Immature natural killer cell (primary cell): Measurements from ENCODE around the gene SPG7. TPM values are rescaled to one million over a fixed set of nuclear protein-coding genes. Genes with fewer than 3 reads are reported as not detected.

ENCODE experiments used
- DNase-seq, 3 donors: peaks; one replicate each; pipeline ENCODE4 v3.0.0; 2022; ENCODE audit warnings: mixed read lengths in 1 of 3
- H3K27ac Mint-ChIP-seq, 6 donors: one replicate each; pipeline ENCODE4 v1.8.0; 2020; ENCODE audit warnings: mixed read lengths in 6 of 6, mild to moderate bottlenecking in 5 of 6, inconsistent platforms in 4 of 6, moderate library complexity in 3 of 6
- H3K27me3 Mint-ChIP-seq, 3 donors: one replicate each; pipeline ENCODE4 v1.8.0; 2020 to 2021; ENCODE audit warnings: low read depth in 3 of 3, mild to moderate bottlenecking in 3 of 3, mixed read lengths in 3 of 3, moderate library complexity in 3 of 3, inconsistent platforms in 1 of 3
- H3K36me3 Mint-ChIP-seq, 3 donors: one replicate each; pipeline ENCODE4 v1.8.0; 2020; ENCODE audit warnings: mixed read lengths in 3 of 3, inconsistent platforms in 2 of 3, mild to moderate bottlenecking in 2 of 3
- H3K4me1 Mint-ChIP-seq, 2 donors: one replicate each; pipeline ENCODE4 v1.8.0; 2020; ENCODE audit warnings: inconsistent platforms in 2 of 2, mild to moderate bottlenecking in 2 of 2, mixed read lengths in 2 of 2, moderate library complexity in 1 of 2
- H3K4me3 Mint-ChIP-seq, 5 donors: one replicate each; pipeline ENCODE4 v1.8.0; 2020; ENCODE audit warnings: mild to moderate bottlenecking in 5 of 5, mixed read lengths in 5 of 5, inconsistent platforms in 3 of 5, moderate library complexity in 3 of 5
- H3K9me3 Mint-ChIP-seq, 6 donors: one replicate each; pipeline ENCODE4 v1.8.0; 2020; ENCODE audit warnings: mild to moderate bottlenecking in 6 of 6, mixed read lengths in 6 of 6, inconsistent platforms in 4 of 6, moderate library complexity in 3 of 6
- polyA plus RNA-seq, 3 donors: library from polyadenylated mRNA; unstranded; fragments of 300-500 nt; fragmentation: Illumina TruSeq; gene quantifications; one replicate each; pipeline ENCODE4 v1.2.3, GENCODE V29; 2021

Gene SPG7
- polyA plus RNA-seq, 3 donors from 2014 or later = 39.7 to 48.4 (median 41.0) TPM

DNA sequence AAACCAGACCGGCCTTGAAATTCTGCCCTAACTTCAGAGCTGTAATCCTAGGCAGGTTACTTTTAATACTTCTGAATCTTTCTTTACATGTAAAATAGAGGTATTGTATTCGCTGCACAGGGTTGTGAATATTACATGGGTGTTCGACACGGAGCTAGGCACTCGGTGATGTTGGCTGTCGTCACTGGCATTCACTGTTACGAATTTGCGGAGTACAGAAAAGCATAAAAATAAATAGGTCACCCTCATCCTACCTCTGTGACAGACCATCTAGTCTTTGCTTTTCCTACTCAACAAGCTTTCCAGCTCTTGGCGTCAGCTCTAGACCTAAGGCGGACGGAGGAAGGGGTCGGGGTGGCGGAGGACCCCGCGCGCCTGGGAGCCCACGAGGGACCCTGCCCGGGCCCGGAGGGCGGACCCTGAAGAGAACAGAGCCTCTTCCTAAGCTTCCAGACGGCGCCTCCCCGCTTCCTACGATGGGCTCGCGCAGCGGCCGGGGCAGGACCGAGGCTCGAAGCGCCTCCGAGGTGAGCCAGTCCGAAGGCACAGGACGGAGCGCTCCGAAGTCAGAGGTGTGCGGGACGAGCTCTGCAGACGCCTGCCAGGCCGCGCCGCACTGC is 879 bp upstream of the SPG7 start:
- Mint-ChIP-seq H3K27me3 (peaks cover 2 to 16% (median 8%) of the 10 kb centered on the region in 3 donors), H3K4me1 (peaks cover 40 to 47% of the 10 kb centered on the region in 2 donors), H3K4me3 (peak overlapping the region; percentile 76 to 86 (median 85)), H3K27ac (peak overlapping the region; percentile 84 to 95 (median 92)), H3K36me3 (peaks cover 0 to 5% (median 0%) of the 10 kb centered on the region in 3 donors), H3K9me3 (no peaks in the 10 kb centered on the region)
- peak in 1 of 3 donors; percentile 32 for DNase-seq

DNA sequence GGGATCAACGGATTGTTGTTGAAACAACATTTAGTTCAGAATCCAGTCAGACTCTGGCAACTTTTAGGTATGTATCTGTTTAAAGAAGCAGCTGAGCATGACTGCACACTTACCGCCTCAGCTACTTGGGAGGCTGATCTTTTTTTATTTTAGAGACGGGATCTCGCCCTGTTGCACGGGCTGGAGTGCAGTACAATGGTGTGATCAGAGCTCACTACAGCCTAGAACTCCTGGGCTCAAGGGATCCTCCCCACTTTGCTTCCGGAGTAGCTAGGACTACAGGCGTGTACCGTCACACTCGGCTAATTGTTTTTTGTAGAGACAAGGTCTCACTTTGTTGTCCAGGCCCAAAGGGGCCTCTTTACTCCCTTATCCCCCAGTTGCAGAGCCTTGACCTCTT is 2.3 kb downstream of the SPG7 start:
- H3K9me3 Mint-ChIP-seq = no peaks in the 10 kb centered on the region
- peak overlapping the region in 1 of 6 donors; percentile 45 for H3K27ac Mint-ChIP-seq
- DNase-seq = no peak
- H3K36me3 Mint-ChIP-seq = peaks cover 6 to 10% (median 6%) of the 10 kb centered on the region in 3 donors
- peak overlapping the region in 3 of 5 donors; percentile 67 to 92 (median 92) for H3K4me3 Mint-ChIP-seq
- H3K4me1 Mint-ChIP-seq = peaks cover 29 to 38% of the 10 kb centered on the region in 2 donors
- peaks cover 0 to 15% (median 11%) of the 10 kb centered on the region in 3 donors for H3K27me3 Mint-ChIP-seq

DNA sequence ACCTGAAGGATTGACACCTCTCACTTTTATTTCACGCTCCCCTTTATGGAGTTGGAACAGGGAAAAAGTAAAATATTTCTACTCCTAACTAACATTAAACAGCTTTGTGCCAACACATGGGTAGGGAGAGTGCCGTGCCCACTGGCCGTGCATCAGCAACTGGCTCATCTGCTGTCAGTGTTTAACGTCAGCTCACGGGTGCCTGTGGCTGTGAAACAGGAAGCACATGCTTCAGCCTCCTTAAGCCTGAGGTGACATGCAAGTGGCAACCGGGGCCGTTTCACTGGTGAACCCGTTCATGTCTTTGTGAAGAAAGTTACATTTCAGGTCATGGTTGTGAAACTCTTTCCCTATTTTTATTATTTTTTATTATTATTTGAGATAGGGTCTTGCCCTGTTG is 3.2 kb downstream of the SPG7 start:
- Mint-ChIP-seq H3K36me3 (peaks cover 6 to 10% (median 6%) of the 10 kb centered on the region in 3 donors), H3K27ac (peak overlapping the region in 5 of 6 donors; percentile 23 to 83 (median 73)), H3K27me3 (peaks cover 0 to 11% (median 10%) of the 10 kb centered on the region in 3 donors), H3K4me1 (peaks cover 20 to 30% of the 10 kb centered on the region in 2 donors), H3K9me3 (no peaks in the 10 kb centered on the region), H3K4me3 (peak overlapping the region in 2 of 5 donors; percentile 23 to 53)
- DNase-seq = peak; percentile 22 to 38 (median 31)

DNA sequence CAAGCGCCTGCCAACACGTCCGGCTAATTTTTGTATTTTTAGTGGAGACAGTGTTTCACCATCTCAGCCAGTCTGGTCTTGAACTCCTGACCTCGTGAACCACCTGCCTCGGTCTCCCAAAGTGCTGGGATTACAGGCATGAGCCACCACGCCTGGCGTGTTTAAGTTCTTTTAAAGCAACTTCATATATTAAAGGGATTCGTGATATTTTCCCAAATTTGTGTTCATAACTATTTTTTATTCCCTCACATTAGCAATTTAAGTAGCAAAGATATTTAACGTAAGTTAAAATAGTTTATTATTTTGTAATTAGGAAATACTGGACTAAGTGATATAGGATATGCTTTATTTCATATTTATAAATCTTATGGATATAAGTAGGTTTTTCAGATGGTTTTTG is 4.2 kb downstream of the SPG7 start:
- no peak for DNase-seq
- H3K9me3 Mint-ChIP-seq = no peaks in the 10 kb centered on the region
- peaks cover 13 to 19% of the 10 kb centered on the region in 2 donors for H3K4me1 Mint-ChIP-seq
- H3K4me3 Mint-ChIP-seq = no peak overlapping the region
- peaks cover 6 to 11% (median 10%) of the 10 kb centered on the region in 3 donors for H3K36me3 Mint-ChIP-seq
- no peak overlapping the region for H3K27ac Mint-ChIP-seq
- H3K27me3 Mint-ChIP-seq = peaks cover 0 to 5% (median 5%) of the 10 kb centered on the region in 3 donors

DNA sequence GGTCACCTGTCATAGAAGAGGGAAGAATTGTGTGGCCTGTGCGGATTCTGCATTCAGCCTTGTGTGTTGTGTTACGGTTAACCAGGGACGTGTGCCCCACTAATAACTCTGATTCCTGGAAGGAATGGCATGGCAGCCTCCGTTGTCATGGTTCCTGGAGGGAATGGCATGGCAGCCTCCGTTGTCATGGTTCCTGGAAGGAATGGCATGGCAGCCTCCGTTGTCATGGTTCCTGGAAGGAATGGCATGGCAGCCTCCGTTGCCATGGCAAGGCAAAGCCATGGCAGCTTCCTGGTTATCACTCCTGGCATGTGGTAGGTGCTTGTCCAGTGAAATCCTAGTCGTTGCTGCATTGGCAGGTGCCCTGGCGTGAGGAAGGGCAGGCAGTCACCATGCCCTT is 8.9 kb downstream of the SPG7 start:
- Mint-ChIP-seq H3K27me3 (peaks cover 0 to 3% (median 2%) of the 10 kb centered on the region in 3 donors), H3K9me3 (no peaks in the 10 kb centered on the region), H3K4me3 (no peak overlapping the region), H3K36me3 (peaks cover 14 to 21% (median 17%) of the 10 kb centered on the region in 3 donors), H3K4me1 (peaks cover 8 to 9% of the 10 kb centered on the region in 2 donors), H3K27ac (no peak overlapping the region)
- no peak for DNase-seq

DNA sequence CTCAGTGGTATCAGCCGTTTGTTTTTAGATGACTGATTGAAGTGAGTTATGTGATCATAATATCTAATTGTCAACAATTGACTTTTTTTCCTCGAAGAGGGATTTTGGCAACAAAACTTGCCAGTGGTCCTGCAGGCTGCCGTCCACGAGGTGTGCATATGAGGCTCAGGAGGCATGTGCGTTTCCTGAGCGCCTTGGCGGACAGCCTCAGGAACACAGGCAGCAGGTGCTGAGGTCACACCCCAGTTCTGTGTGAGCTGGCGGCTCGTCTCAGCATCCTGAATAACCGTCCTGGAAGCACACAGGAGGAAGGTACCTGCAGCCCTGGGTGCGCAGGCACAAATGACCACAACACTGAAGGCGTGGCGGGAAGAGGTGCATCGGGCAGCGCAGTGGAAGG is 11.7 kb downstream of the SPG7 start:
- no peak overlapping the region for H3K4me3 Mint-ChIP-seq
- peaks cover 12 to 27% (median 12%) of the 10 kb centered on the region in 3 donors for H3K36me3 Mint-ChIP-seq

DNA sequence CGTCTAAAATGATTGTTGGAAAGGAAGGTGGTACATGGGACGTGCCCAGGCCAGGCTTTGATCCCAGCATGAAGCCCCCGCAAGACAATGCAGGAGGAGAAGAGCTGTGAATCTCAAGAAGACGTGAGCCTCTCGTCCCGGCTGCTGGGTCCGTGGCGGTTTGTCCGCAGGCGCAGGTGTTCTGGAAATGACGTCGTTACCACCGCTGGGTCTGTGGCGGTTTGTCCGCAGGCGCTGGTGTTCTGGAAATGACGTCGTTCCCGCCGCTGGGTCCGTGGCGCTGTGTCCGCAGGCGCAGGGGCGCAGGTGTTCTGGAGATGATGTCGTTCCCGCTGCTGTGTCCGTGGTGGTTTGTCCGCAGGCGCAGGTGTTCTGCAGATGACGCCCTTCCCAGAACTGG is 14.1 kb downstream of the SPG7 start:
- Mint-ChIP-seq H3K36me3 (peaks cover 16 to 36% (median 17%) of the 10 kb centered on the region in 3 donors), H3K27me3 (peaks cover 0 to 3% (median 2%) of the 10 kb centered on the region in 3 donors), H3K27ac (no peak overlapping the region), H3K4me3 (no peak overlapping the region), H3K9me3 (no peaks in the 10 kb centered on the region), H3K4me1 (peaks cover 8 to 9% of the 10 kb centered on the region in 2 donors)
- DNase-seq = no peak

More for the DNA sequence above, 11.7 kb downstream of the SPG7 start:
- Mint-ChIP-seq H3K4me1 (peaks cover 8 to 9% of the 10 kb centered on the region in 2 donors), H3K27me3 (peaks cover 0 to 3% (median 2%) of the 10 kb centered on the region in 3 donors), H3K27ac (no peak overlapping the region), H3K9me3 (no peaks in the 10 kb centered on the region)
- no peak for DNase-seq

DNA sequence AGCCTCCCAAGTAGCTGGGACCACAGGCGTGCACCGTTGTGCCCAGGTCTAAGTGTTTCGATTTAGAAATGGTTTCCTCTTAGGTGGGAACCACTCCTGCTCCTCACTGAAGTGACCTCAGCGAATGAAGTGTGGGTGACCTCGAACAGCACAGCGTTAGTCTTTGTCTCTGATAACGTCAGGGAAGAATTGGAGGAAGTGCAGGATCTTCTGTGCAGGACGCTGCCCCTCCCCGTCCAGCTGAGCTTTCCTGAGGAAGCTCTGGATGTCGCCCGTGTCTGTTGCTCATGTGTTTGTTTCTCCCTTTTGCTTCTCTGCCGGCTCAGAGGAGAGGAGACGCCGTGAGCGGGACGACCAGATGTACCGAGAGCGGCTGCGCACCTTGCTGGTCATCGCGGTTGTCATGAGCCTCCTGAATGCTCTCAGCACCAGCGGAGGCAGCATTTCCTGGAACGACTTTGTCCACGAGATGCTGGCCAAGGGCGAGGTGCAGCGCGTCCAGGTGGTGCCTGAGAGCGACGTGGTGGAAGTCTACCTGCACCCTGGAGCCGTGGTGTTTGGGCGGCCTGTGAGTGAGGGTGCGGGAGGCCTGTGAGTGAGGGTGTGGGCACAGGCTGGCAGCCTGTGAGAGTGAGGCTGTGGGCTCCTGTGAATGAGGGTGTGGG is 15.6 kb downstream of the SPG7 start:
- peaks cover 0 to 6% of the 10 kb centered on the region in 2 donors for H3K4me1 Mint-ChIP-seq
- H3K27me3 Mint-ChIP-seq = peaks cover 0 to 3% (median 2%) of the 10 kb centered on the region in 3 donors

DNA sequence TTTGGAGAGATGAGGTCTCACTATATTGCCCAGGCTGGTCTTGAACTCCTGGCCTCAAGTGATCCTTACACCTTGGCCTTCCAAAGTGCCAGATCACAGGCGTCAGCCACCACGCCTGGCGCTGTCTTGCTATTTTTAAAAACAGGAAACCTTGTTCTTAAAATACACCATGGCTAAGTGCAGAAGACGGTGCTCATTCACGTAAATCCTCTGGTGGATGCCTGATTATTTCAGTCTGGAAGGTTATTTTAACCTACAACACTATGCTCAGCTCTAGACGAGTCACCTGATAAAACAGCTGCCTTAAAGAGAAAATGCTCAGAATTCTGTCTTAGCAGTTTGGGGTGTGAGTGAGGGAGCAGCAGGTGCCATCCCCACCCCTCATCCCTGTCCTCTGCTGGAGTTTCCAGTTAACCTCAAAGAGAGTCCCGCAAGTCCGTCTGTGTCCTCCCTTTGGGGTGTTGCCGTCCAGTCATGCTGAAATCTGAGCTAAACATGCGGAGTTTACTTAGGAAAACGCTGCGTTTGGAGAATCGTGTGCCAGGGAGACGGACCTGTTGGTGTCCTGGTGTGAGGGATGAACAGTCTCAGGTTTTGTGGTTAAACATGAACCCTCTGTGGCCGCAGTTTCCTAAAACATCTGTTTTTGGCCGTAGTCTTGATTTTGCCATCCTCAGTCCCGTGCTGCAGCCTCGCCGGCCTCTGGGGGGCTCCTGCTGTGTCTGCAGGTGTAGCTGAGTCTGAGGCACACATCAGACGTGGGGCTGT is 17.1 kb downstream of the SPG7 start:
- Mint-ChIP-seq H3K9me3 (no peaks in the 10 kb centered on the region), H3K27ac (no peak overlapping the region), H3K27me3 (peaks cover 0 to 3% (median 2%) of the 10 kb centered on the region in 3 donors), H3K36me3 (peaks cover 5 to 37% (median 13%) of the 10 kb centered on the region in 3 donors), H3K4me3 (no peak overlapping the region), H3K4me1 (peaks cover 0 to under 1% of the 10 kb centered on the region in 2 donors)
- no peak for DNase-seq

More for the DNA sequence above, 15.6 kb downstream of the SPG7 start:
- no peak overlapping the region for H3K27ac Mint-ChIP-seq
- no peak for DNase-seq
- no peaks in the 10 kb centered on the region for H3K9me3 Mint-ChIP-seq
- peaks cover 5 to 31% (median 10%) of the 10 kb centered on the region in 3 donors for H3K36me3 Mint-ChIP-seq
- H3K4me3 Mint-ChIP-seq = no peak overlapping the region

DNA sequence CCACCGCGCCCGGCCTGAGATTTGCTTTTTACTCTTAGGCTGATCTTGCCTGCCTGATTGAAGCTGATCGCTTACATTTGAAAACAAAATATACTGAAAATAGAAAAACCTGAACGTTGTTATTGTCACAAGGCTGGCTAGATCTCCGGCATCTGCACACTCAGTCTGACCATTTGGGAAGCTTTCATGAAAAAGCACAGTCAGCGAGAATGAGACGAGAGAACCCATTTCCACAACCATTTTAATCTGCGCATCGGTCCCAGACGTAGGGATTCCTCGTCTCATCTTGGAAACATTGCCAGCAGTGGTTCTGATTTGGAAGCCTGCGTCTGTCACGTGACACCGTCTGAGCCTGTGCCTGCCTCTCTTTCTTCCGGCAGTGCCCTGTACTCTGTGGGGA is 20.9 kb downstream of the SPG7 start:
- H3K27me3 Mint-ChIP-seq = peaks cover 0 to 3% (median 0%) of the 10 kb centered on the region in 3 donors
- H3K27ac Mint-ChIP-seq = no peak overlapping the region
- H3K4me3 Mint-ChIP-seq = no peak overlapping the region
- H3K4me1 Mint-ChIP-seq = peaks cover 3% of the 10 kb centered on the region in 2 donors
- H3K9me3 Mint-ChIP-seq = no peaks in the 10 kb centered on the region
- H3K36me3 Mint-ChIP-seq = peaks cover 5 to 35% (median 16%) of the 10 kb centered on the region in 3 donors
- no peak for DNase-seq

DNA sequence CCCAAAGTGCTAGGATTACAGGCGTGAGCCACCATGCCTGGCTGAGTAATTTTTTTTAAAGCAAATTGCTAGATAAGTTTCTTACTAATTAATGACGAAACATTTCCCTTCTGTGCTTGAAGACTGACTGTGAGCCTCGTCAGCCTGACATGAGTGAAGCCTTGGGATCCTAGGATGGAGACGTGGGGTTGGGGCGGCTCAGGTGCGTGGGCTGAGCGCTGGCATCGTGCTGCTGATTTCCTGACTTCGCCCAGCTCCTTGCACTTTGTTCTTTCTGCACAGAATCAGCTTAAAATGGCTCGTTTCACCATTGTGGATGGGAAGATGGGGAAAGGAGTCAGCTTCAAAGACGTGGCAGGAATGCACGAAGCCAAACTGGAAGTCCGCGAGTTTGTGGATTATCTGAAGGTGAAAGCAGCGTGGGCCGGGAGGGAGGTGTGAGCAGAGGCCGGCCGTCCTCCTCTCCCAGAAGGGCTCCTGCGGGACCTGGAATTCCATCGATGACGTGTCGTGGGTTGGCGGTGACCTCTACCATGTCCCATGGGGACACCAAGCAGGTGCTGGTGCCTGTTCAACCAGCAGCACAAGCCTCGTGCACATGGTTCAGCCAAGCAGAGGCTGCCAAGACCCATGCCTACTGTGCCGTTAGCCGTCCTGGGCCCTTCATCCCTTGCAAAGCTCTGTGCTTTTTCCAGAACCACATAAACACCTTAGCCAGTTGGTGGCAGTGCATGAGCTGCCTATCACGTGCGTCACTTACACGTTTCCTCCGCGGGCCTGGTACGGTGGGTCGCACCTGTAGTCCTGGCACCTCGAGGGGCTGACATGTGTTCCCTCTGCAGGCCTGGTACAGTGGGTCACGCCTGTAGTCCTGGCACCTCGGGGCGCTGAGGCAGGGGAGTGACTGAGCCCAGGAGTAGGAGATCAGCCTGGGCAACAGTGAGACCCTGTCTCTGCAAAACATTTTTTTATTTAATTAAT is 22.5 kb downstream of the SPG7 start:
- Mint-ChIP-seq H3K36me3 (peaks cover 5 to 41% (median 17%) of the 10 kb centered on the region in 3 donors), H3K4me3 (no peak overlapping the region), H3K27me3 (peaks cover 0 to 3% (median 0%) of the 10 kb centered on the region in 3 donors), H3K27ac (no peak overlapping the region), H3K4me1 (peaks cover 17% of the 10 kb centered on the region in 2 donors), H3K9me3 (no peaks in the 10 kb centered on the region)
- DNase-seq = no peak

DNA sequence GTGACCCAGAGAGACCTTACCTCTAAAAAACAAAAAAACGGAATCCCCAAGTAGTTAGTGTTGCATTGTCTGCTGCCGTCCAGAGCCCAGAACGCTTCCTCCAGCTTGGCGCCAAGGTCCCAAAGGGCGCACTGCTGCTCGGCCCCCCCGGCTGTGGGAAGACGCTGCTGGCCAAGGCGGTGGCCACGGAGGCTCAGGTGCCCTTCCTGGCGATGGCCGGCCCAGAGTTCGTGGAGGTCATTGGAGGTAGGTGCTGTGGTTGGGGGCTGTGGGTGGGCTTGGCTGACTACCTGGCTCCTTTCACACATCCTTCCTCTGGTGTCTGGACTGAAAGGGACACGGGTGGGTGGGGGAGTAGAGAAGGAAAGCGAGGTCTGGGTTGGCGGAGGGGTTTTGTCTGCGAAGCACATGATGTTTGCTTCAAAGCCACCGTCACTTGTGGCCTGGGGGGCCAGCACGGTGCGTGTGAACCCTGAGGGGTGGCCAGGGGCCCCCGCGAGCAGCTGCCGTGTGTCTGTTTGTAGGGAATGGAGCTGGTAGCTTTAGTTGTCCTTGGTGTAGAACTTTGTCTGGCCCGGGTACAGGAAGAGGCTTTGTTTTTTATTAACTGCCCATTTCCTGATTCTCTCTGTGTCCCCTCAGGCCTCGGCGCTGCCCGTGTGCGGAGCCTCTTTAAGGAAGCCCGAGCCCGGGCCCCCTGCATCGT is 23.8 kb downstream of the SPG7 start:
- DNase-seq = no peak
- peaks cover 3 to 33% (median 15%) of the 10 kb centered on the region in 3 donors for H3K36me3 Mint-ChIP-seq
- H3K27me3 Mint-ChIP-seq = peaks cover 0 to 3% (median under 1%) of the 10 kb centered on the region in 3 donors
- peaks cover 17 to 19% of the 10 kb centered on the region in 2 donors for H3K4me1 Mint-ChIP-seq
- H3K9me3 Mint-ChIP-seq = no peaks in the 10 kb centered on the region
- no peak overlapping the region for H3K27ac Mint-ChIP-seq
- no peak overlapping the region for H3K4me3 Mint-ChIP-seq
